HEK293 (cell line): ENCODE results near the gene ZBTB38.

Experiments
- CTCF ChIA-PET: fragments of 350-600 bp; formaldehyde crosslinking; extraction: SDS; loops from one replicate; lab custom pipeline; 2021; ENCODE audit warnings: antibody characterized with exemption; lab: Yijun Ruan, JAX
- POLR2A ChIA-PET: fragments of 300-600 bp; formaldehyde crosslinking; extraction: SDS; loops from one replicate; lab custom pipeline; 2020; ENCODE audit warnings: antibody characterized with exemption, inconsistent platforms; lab: Yijun Ruan, JAX
- H3K27ac ChIP-seq: fragments of 200-500 bp; sonication (Bioruptor generic); 2 replicates; pipeline ENCODE4 v1.5.1; 2014; ENCODE audit warnings: low read depth, low read length, control low read depth, inconsistent platforms; ENCODE audit errors: extremely low read depth
- H3K36me3 ChIP-seq, 2 experiments: fragments of 200-500 bp in 1 of 2; sonication (Bioruptor generic) in 1 of 2; 1 replicate in 1 of 2; 2 replicates in 1 of 2; pipeline ENCODE4 v1.5.1; 2014 to 2017; ENCODE audit warnings: inconsistent platforms in 2 of 2, low read length in 2 of 2; ENCODE audit not compliant: control insufficient read depth in 2 of 2, insufficient read depth in 1 of 2
- H3K4me1 ChIP-seq: fragments of 200-500 bp; sonication (Bioruptor generic); 2 replicates; pipeline ENCODE4 v1.5.1; 2014; ENCODE audit warnings: mild to moderate bottlenecking, low read length, inconsistent platforms; ENCODE audit not compliant: control insufficient read depth, insufficient read depth
- H3K4me3 ChIP-seq: 2 replicates; pipeline ENCODE4 v1.5.1; 2011; ENCODE audit warnings: low read depth, mild to moderate bottlenecking, control low read depth, low read length, moderate library complexity
- H3K9me3 ChIP-seq: fragments of 200-500 bp; sonication (Bioruptor generic); 2 replicates; pipeline ENCODE4 v1.5.1; 2014; ENCODE audit warnings: low read depth, low read length, inconsistent platforms; ENCODE audit not compliant: control insufficient read depth, insufficient read depth
- EGR2 ChIP-seq: fragments of 450-650 bp; formaldehyde crosslinking; IDR thresholded peaks from 2 replicates; pipeline ENCODE4 v1.5.1; 2016; ENCODE audit warnings: low read depth, missing biosample characterization, missing genetic modification characterization
- FEZF1 ChIP-seq: fragments of 450-650 bp; formaldehyde crosslinking; IDR thresholded peaks from 2 replicates; pipeline ENCODE4 v1.5.1; 2016; ENCODE audit warnings: missing biosample characterization, missing genetic modification characterization
- KLF10 ChIP-seq: fragments of 450-650 bp; IDR thresholded peaks from 2 replicates; pipeline ENCODE4 v1.5.1; 2018; ENCODE audit warnings: missing biosample characterization, mild to moderate bottlenecking, missing genetic modification characterization
- MEIS1 ChIP-seq: sonication (generic); formaldehyde crosslinking; IDR thresholded peaks from 2 replicates; pipeline ENCODE4 v1.8.1; 2022; ENCODE audit warnings: missing genetic modification reagents, mild to moderate bottlenecking, borderline replicate concordance
- SETDB1 ChIP-seq: IDR thresholded peaks from one replicate; pipeline ENCODE4 v1.6.1; 2017; ENCODE audit warnings: mild to moderate bottlenecking, low read length, moderate library complexity, mixed read lengths; ENCODE audit not compliant: insufficient read length
- ZBTB10 ChIP-seq: fragments of 450-650 bp; formaldehyde crosslinking; IDR thresholded peaks from 2 replicates; pipeline ENCODE4 v1.5.1; 2016; ENCODE audit warnings: missing biosample characterization, missing genetic modification characterization
- ZBTB21 ChIP-seq: fragments of 450-650 bp; formaldehyde crosslinking; IDR thresholded peaks from 2 replicates; pipeline ENCODE4 v1.5.1; 2017; ENCODE audit warnings: missing biosample characterization, missing genetic modification characterization
- ZBTB49 ChIP-seq: fragments of 450-650 bp; formaldehyde crosslinking; IDR thresholded peaks from 2 replicates; pipeline ENCODE4 v1.5.1; 2016; ENCODE audit warnings: missing biosample characterization, missing genetic modification characterization, low read depth
- ZFP69B ChIP-seq: fragments of 450-650 bp; formaldehyde crosslinking; IDR thresholded peaks from 2 replicates; pipeline ENCODE4 v1.5.1; 2016; ENCODE audit warnings: missing biosample characterization, missing genetic modification characterization
- ZNF132 ChIP-seq: fragments of 450-650 bp; formaldehyde crosslinking; IDR thresholded peaks from 2 replicates; pipeline ENCODE4 v1.5.1; 2017; ENCODE audit warnings: missing biosample characterization, missing genetic modification characterization, borderline replicate concordance
- ZNF148 ChIP-seq: fragments of 450-650 bp; formaldehyde crosslinking; IDR thresholded peaks from 2 replicates; pipeline ENCODE4 v1.5.0; 2017; ENCODE audit warnings: missing biosample characterization, missing genetic modification characterization, borderline replicate concordance
- ZNF157 ChIP-seq: fragments of 450-650 bp; formaldehyde crosslinking; IDR thresholded peaks from 2 replicates; pipeline ENCODE4 v1.5.1; 2016; ENCODE audit warnings: missing biosample characterization, missing genetic modification characterization
- ZNF426 ChIP-seq: fragments of 450-650 bp; formaldehyde crosslinking; IDR thresholded peaks from 2 replicates; pipeline ENCODE4 v1.5.1; 2017; ENCODE audit warnings: missing biosample characterization, missing genetic modification characterization, mild to moderate bottlenecking, inconsistent platforms, moderate library complexity
- ZNF521 ChIP-seq: fragments of 450-650 bp; formaldehyde crosslinking; IDR thresholded peaks from 2 replicates; pipeline ENCODE4 v1.5.1; 2017; ENCODE audit warnings: missing biosample characterization, mild to moderate bottlenecking, missing genetic modification characterization
- ZNF548 ChIP-seq: fragments of 450-650 bp; formaldehyde crosslinking; IDR thresholded peaks from 2 replicates; pipeline ENCODE4 v1.5.1; 2016; ENCODE audit warnings: missing biosample characterization, missing genetic modification characterization
- ZNF623 ChIP-seq: fragments of 450-650 bp; formaldehyde crosslinking; IDR thresholded peaks from 2 replicates; pipeline ENCODE4 v1.5.1; 2016; ENCODE audit warnings: missing biosample characterization, missing genetic modification characterization
- ZNF624 ChIP-seq: fragments of 450-650 bp; formaldehyde crosslinking; IDR thresholded peaks from 2 replicates; pipeline ENCODE4 v1.5.1; 2017; ENCODE audit warnings: missing biosample characterization, missing genetic modification characterization
- ZNF626 ChIP-seq: fragments of 450-650 bp; sonication (Bioruptor Pico); formaldehyde crosslinking; IDR thresholded peaks from 2 replicates; pipeline ENCODE4 v1.5.1; 2018; ENCODE audit warnings: missing biosample characterization, missing genetic modification characterization, inconsistent platforms
- ZNF777 ChIP-seq: fragments of 450-650 bp; formaldehyde crosslinking; IDR thresholded peaks from 2 replicates; pipeline ENCODE4 v1.5.1; 2017; ENCODE audit warnings: missing biosample characterization, missing genetic modification characterization, borderline replicate concordance
- ZNF785 ChIP-seq: fragments of 450-650 bp; formaldehyde crosslinking; IDR thresholded peaks from 2 replicates; pipeline ENCODE4 v1.5.1; 2016; ENCODE audit warnings: missing biosample characterization, missing genetic modification characterization
- ZNF837 ChIP-seq: fragments of 450-650 bp; formaldehyde crosslinking; IDR thresholded peaks from 2 replicates; pipeline ENCODE4 v1.5.1; 2016; ENCODE audit warnings: missing biosample characterization, missing genetic modification characterization
- TF ChIP-seq, protein P1 (sequence below): fragments of 450-650 bp; formaldehyde crosslinking; IDR thresholded peaks from 2 replicates; pipeline ENCODE4 v1.5.1; 2016; ENCODE audit warnings: missing biosample characterization, missing genetic modification characterization, borderline replicate concordance
- TF ChIP-seq, protein P2 (sequence below): fragments of 450-650 bp; formaldehyde crosslinking; IDR thresholded peaks from 2 replicates; pipeline ENCODE4; 2016; ENCODE audit warnings: missing biosample characterization, missing genetic modification characterization
- TF ChIP-seq, protein P3 (sequence below): fragments of 450-650 bp; formaldehyde crosslinking; IDR thresholded peaks from 2 replicates; pipeline ENCODE4 v1.5.1; 2017; ENCODE audit warnings: missing biosample characterization, mild to moderate bottlenecking, missing genetic modification characterization, moderate library complexity

The ZBTB38 gene

DNA sequence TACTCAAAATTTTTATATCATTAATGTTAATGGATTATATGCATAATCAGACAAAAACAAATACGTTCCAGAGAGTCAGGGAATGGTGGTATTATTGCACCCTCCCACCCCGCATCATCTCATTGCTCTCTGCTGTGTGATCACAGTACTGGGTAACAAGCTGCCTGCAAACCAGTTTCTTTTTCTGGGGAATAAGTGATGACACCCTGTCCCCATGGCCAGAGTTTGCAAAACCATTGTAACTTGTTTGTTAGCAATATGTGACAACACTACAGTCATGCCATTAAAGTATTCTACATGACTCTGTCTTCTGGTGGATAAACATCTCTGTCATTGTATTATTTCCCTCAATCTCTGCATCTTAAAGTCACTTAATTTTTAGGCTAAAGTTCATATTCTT is 39.5 kb downstream of the ZBTB38 start:
- Histone ChIP-seq H3K4me3 (no peak overlapping the region), H3K4me1 (peaks cover 17% of the 10 kb centered on the region), H3K9me3 (no peaks in the 10 kb centered on the region), H3K36me3 (peaks cover 0 to 29% of the 10 kb centered on the region in 2 experiments; a peak in 1 of 3 replicates), H3K27ac (no peak overlapping the region)
- no peak for TF ChIP-seq ZNF548 (tag by site-specific recombination)
- TF ChIP-seq ZNF521 (tag by site-specific recombination): no peak
- TF ChIP-seq, protein P1, sequence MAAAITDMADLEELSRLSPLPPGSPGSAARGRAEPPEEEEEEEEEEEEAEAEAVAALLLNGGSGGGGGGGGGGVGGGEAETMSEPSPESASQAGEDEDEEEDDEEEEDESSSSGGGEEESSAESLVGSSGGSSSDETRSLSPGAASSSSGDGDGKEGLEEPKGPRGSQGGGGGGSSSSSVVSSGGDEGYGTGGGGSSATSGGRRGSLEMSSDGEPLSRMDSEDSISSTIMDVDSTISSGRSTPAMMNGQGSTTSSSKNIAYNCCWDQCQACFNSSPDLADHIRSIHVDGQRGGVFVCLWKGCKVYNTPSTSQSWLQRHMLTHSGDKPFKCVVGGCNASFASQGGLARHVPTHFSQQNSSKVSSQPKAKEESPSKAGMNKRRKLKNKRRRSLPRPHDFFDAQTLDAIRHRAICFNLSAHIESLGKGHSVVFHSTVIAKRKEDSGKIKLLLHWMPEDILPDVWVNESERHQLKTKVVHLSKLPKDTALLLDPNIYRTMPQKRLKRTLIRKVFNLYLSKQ (tag by site-specific recombination): no peak
- TF ChIP-seq, protein P2, sequence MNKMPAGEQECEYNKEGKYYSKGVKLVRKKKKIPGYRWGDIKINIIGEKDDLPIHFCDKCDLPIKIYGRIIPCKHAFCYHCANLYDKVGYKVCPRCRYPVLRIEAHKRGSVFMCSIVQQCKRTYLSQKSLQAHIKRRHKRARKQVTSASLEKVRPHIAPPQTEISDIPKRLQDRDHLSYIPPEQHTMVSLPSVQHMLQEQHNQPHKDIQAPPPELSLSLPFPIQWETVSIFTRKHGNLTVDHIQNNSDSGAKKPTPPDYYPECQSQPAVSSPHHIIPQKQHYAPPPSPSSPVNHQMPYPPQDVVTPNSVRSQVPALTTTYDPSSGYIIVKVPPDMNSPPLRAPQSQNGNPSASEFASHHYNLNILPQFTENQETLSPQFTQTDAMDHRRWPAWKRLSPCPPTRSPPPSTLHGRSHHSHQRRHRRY (tag by site-specific recombination): no peak
- no peak for TF ChIP-seq ZNF624 (tag by site-specific recombination)
- no peak for TF ChIP-seq MEIS1 (CRISPR knock-in tag)
- TF ChIP-seq ZNF837: no peak
- no peak for TF ChIP-seq EGR2 (tag by site-specific recombination)
- no peak for TF ChIP-seq ZBTB21
- TF ChIP-seq ZNF785 (tag by site-specific recombination): no peak
- no peak for TF ChIP-seq KLF10
- TF ChIP-seq ZNF157 (tag by site-specific recombination): no peak
- no peak for TF ChIP-seq ZNF777
- no peak for TF ChIP-seq SETDB1
- TF ChIP-seq ZNF623 (tag by site-specific recombination): no peak
- TF ChIP-seq ZBTB10: no peak
- no peak for TF ChIP-seq ZFP69B (tag by site-specific recombination)
- ChIA-PET POLR2A (no interaction called here), CTCF (no interaction called here)

GRCh38 chr3:141408596-141408995 is 40.3 kb downstream of the ZBTB38 start:
- ChIA-PET POLR2A (no interaction called here), CTCF (no interaction called here)
- H3K36me3 ChIP-seq: peaks cover 0 to 31% of the 10 kb centered on the region in 2 experiments; a peak in 1 of 3 replicates
- TF ChIP-seq ZNF426 (tag by site-specific recombination) (no peak), ZNF132 (no peak), ZNF626 (no peak), ZBTB49 (tag by site-specific recombination) (no peak), ZNF148 (tag by site-specific recombination) (no peak), FEZF1 (no peak)
- TF ChIP-seq, protein P3, sequence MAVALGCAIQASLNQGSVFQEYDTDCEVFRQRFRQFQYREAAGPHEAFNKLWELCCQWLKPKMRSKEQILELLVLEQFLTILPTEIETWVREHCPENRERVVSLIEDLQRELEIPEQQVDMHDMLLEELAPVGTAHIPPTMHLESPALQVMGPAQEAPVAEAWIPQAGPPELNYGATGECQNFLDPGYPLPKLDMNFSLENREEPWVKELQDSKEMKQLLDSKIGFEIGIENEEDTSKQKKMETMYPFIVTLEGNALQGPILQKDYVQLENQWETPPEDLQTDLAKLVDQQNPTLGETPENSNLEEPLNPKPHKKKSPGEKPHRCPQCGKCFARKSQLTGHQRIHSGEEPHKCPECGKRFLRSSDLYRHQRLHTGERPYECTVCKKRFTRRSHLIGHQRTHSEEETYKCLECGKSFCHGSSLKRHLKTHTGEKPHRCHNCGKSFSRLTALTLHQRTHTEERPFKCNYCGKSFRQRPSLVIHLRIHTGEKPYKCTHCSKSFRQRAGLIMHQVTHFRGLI (tag by site-specific recombination): no peak

More at GRCh38 chr3:141408596-141408995, 40.3 kb downstream of the ZBTB38 start:
- no peak overlapping the region for H3K27ac ChIP-seq
- peaks cover 18% of the 10 kb centered on the region for H3K4me1 ChIP-seq
- H3K9me3 ChIP-seq: no peaks in the 10 kb centered on the region
- no peak overlapping the region for H3K4me3 ChIP-seq
